Measurements from ENCODE around the gene CNNM4. TPM values are rescaled to one million over a fixed set of nuclear protein-coding genes. Genes with fewer than 3 reads are reported as not detected.

Gene CNNM4
- total RNA-seq, 4 donors from 2014 or later = 66.5 to 134 (median 85.7) TPM

DNA sequence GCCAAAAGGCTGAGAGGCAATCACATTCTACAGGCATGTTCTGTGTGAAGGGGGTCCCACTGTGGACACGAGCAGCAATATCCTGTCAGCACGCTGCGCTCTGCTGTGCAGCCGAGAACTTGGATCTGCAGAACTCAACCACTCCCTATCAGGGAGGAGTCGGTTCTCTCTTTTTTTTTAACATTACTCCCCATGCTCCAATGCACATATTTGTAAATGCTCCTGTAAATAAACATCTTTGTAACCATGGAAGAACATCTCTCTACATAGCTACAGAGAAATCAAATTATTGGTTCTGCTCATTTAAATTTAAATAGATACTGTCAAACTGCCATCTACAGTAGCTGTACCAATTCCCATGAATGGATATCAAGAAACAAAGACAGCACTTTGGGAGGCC, 86.1 kb downstream of the CNNM4 start:
- Histone ChIP-seq H3K4me3 (no peak overlapping the region), H3K36me3 (peaks cover 0 to 32% (median 13%) of the 10 kb centered on the region in 4 donors), H3K9me3 (no peaks in the 10 kb centered on the region), H3K27ac (no peak overlapping the region), H3K4me1 (no peaks in the 10 kb centered on the region), H3K27me3 (no peaks in the 10 kb centered on the region)
- intact Hi-C loops (cut with DNase I; ENCODE audit: low total_unique reads) = no loop called here
- DNase-seq = no peak
- WGBS, 2 donors (ENCODE audit: low coverage in 1 of 2) = 93 to 100% methylated on average over 1 to 5 of the region's 5 CpGs
- no peak for TF ChIP-seq POLR2AphosphoS5 (IDR thresholded peaks at IDR 0.05)
- TF ChIP-seq POLR2A (IDR thresholded peaks at IDR 0.05) = no peak
- no peak for TF ChIP-seq EP300 (IDR thresholded peaks at IDR 0.05; ENCODE audit: low read depth)
- TF ChIP-seq, protein P1, sequence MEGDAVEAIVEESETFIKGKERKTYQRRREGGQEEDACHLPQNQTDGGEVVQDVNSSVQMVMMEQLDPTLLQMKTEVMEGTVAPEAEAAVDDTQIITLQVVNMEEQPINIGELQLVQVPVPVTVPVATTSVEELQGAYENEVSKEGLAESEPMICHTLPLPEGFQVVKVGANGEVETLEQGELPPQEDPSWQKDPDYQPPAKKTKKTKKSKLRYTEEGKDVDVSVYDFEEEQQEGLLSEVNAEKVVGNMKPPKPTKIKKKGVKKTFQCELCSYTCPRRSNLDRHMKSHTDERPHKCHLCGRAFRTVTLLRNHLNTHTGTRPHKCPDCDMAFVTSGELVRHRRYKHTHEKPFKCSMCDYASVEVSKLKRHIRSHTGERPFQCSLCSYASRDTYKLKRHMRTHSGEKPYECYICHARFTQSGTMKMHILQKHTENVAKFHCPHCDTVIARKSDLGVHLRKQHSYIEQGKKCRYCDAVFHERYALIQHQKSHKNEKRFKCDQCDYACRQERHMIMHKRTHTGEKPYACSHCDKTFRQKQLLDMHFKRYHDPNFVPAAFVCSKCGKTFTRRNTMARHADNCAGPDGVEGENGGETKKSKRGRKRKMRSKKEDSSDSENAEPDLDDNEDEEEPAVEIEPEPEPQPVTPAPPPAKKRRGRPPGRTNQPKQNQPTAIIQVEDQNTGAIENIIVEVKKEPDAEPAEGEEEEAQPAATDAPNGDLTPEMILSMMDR (IDR thresholded peaks at IDR 0.05) = no peak
- in situ Hi-C loops (cut with MboI; ENCODE audit: low pct_ligation_motif_present in 1 of 4, low pct_unique_long_range_greater_than_20kb in 1 of 4, low sequenced_read_pairs in 3 of 4) = loop anchor here in 1 of 4 donors (25.0 kb wide), 1 partner anchor 240 kb away; the partner anchor contains the start of gene FAHD2B

DNA sequence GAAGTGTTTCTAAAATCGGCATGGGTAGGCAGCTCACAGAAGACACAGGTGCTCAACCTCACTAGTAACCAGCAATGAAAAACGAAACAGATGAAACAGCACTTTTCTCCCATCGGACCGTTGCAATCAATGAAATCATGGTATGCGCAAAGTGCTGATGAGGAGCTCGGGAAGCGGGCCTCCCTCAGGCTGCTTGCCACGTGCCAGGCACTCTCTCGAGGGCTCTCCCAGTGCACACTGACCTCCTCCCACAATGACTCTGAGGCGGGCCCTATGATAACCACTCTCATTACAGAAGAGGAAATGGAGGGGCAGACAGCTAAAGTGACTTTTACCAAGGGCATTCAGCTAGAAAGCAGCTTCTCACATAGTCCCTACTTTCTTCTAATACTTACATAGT, 86.9 kb downstream of the CNNM4 start:
- 80 to 92% methylated on average over 6 to 10 of the region's 10 CpGs for WGBS, 2 donors (ENCODE audit: low coverage in 1 of 2)
- intact Hi-C loops (cut with DNase I; ENCODE audit: low total_unique reads) (no loop called here), in situ Hi-C loops (cut with MboI; ENCODE audit: low pct_ligation_motif_present in 1 of 4, low pct_unique_long_range_greater_than_20kb in 1 of 4, low sequenced_read_pairs in 3 of 4) (loop anchor here in 1 of 4 donors (25.0 kb wide), 1 partner anchor 240 kb away; the partner anchor contains the start of gene FAHD2B)
- Histone ChIP-seq H3K36me3 (peaks cover 0 to 35% (median 14%) of the 10 kb centered on the region in 4 donors), H3K9me3 (no peaks in the 10 kb centered on the region), H3K27ac (no peak overlapping the region), H3K4me1 (no peaks in the 10 kb centered on the region), H3K4me3 (no peak overlapping the region), H3K27me3 (no peaks in the 10 kb centered on the region)
- no peak for TF ChIP-seq EP300 (IDR thresholded peaks at IDR 0.05; ENCODE audit: low read depth)
- TF ChIP-seq POLR2AphosphoS5 (IDR thresholded peaks at IDR 0.05) = no peak
- TF ChIP-seq, protein P1 (IDR thresholded peaks at IDR 0.05) = no peak
- no peak for TF ChIP-seq POLR2A (IDR thresholded peaks at IDR 0.05)
- DNase-seq = no peak

DNA sequence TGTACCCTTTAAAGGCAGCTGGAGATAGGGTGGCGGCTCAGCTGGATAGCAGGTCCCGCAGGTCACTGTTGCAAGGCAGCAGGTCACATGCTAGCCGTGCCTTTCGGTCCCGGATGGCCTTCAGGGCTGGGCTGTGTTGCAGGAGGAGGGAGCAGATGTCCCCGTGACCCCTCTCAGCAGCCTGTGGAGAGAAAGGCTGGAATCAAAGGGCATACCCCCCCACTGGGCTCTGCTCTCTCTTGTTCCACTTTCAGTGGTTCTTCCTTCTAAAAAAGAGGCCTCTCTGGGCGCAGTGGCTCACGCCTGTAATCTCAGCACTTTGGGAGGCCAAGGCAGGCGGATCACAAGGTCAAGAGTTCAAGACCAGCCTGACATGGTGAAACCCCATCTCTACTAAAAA, 87.6 kb downstream of the CNNM4 start:
- H3K36me3 ChIP-seq = peaks cover 0 to 35% (median 14%) of the 10 kb centered on the region in 4 donors
- WGBS, 2 donors (ENCODE audit: low coverage in 1 of 2) = 84% methylated on average over 9 of the region's 9 CpGs; no CpG with 5 or more reads in 1 of the 2 donors
- in situ Hi-C loops (cut with MboI; ENCODE audit: low pct_ligation_motif_present in 1 of 4, low pct_unique_long_range_greater_than_20kb in 1 of 4, low sequenced_read_pairs in 3 of 4) = loop anchor here in 1 of 4 donors (25.0 kb wide), 1 partner anchor 239 kb away; the partner anchor contains the start of gene FAHD2B

DNA sequence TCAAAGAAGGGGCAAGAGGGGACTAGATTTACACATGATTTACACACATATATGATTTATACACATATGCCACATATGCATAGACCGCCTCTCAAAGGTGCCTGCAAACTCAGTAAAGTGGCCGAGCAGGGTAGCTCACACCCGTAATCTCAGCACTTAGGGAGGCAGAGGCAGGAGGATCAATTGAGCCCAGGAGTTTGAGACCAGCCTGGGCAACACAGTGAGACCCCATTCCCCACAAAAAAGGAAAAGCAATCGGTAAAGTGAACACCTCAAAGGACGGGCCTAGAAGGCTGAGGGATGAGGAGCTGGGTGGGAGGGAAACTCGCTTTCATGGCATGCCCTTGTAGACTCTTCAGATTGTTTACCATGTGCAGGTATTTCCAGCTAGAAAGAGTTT, 92.0 kb downstream of the CNNM4 start:
- in situ Hi-C loops (cut with MboI; ENCODE audit: low pct_ligation_motif_present in 1 of 4, low pct_unique_long_range_greater_than_20kb in 1 of 4, low sequenced_read_pairs in 3 of 4) = loop anchor here (5.0 to 10.0 kb wide), 2 partner anchors 102 to 110 kb away; no protein-coding TSS in a partner anchor
- no peaks in the 10 kb centered on the region for H3K9me3 ChIP-seq
- DNase-seq = no peak

More for the DNA sequence above, 87.6 kb downstream of the CNNM4 start:
- DNase-seq = no peak
- Histone ChIP-seq H3K27me3 (no peaks in the 10 kb centered on the region), H3K27ac (no peak overlapping the region), H3K9me3 (no peaks in the 10 kb centered on the region), H3K4me3 (no peak overlapping the region), H3K4me1 (no peaks in the 10 kb centered on the region)
- intact Hi-C loops (cut with DNase I; ENCODE audit: low total_unique reads) = no loop called here
- TF ChIP-seq POLR2AphosphoS5 (IDR thresholded peaks at IDR 0.05) (no peak), POLR2A (IDR thresholded peaks at IDR 0.05) (no peak), EP300 (IDR thresholded peaks at IDR 0.05; ENCODE audit: low read depth) (no peak)
- TF ChIP-seq, protein P1 (IDR thresholded peaks at IDR 0.05) = no peak

More for the DNA sequence above, 92.0 kb downstream of the CNNM4 start:
- no peak overlapping the region for H3K4me3 ChIP-seq
- peaks cover 3 to 15% (median 12%) of the 10 kb centered on the region in 4 donors for H3K4me1 ChIP-seq
- peaks cover 0 to 35% (median 13%) of the 10 kb centered on the region in 4 donors for H3K36me3 ChIP-seq
- intact Hi-C loops (cut with DNase I; ENCODE audit: low total_unique reads) = no loop called here
- H3K27me3 ChIP-seq = no peaks in the 10 kb centered on the region
- no peak for TF ChIP-seq POLR2A (IDR thresholded peaks at IDR 0.05)
- no peak for TF ChIP-seq EP300 (IDR thresholded peaks at IDR 0.05; ENCODE audit: low read depth)
- TF ChIP-seq POLR2AphosphoS5 (IDR thresholded peaks at IDR 0.05) = no peak
- TF ChIP-seq, protein P1 (IDR thresholded peaks at IDR 0.05) = no peak
- H3K27ac ChIP-seq = no peak overlapping the region
- 99 to 100% methylated on average over 2 to 6 of the region's 6 CpGs for WGBS, 2 donors (ENCODE audit: low coverage in 1 of 2)
